Panc1 (cell line): ENCODE data around the gene DHCR24. TPM values are rescaled to one million over a fixed set of nuclear protein-coding genes. Genes with fewer than 3 reads are reported as not detected.

Source experiments
- ATAC-seq: fragments of 200-7000 bp; cut with Tn5 transposase; 2 replicates; pipeline ENCODE4 v1.9.1; 2020; ENCODE audit warnings: mild to moderate bottlenecking, moderate library complexity
- BruUV-seq: library from RNA; stranded (reverse); fragments of 400-500 nt; replicated peaks from 2 replicates; lab custom pipeline; 2021; lab: Mats Ljungman, UMichigan
- CTCF ChIA-PET: fragments of 300-600 bp; sonication (Branson Sonifier 250); formaldehyde crosslinking; loops from one replicate; lab custom pipeline; 2022; ENCODE audit warnings: antibody characterized with exemption; lab: Charles Lee
- POLR2A ChIA-PET: fragments of 300-600 bp; sonication (Branson Sonifier 250); formaldehyde crosslinking; loops from one replicate; lab custom pipeline; 2022; ENCODE audit warnings: antibody characterized with exemption; lab: Charles Lee
- DNase-seq: peaks from one replicate; pipeline ENCODE4 v3.0.0-alpha.2; 2010; ENCODE audit warnings: low read depth, low spot score
- H3K27ac ChIP-seq: 2 replicates; pipeline ENCODE4 v1.5.1; 2011; ENCODE audit warnings: mild to moderate bottlenecking, low read length, inconsistent platforms
- H3K27me3 ChIP-seq: fragments of 200-500 bp; sonication (Bioruptor generic); 2 replicates; pipeline ENCODE4 v1.6.0; 2014; ENCODE audit warnings: low read length, inconsistent platforms; ENCODE audit not compliant: control insufficient read depth, insufficient read depth
- H3K36me3 ChIP-seq: fragments of 200-500 bp; sonication (Bioruptor generic); 2 replicates; pipeline ENCODE4 v1.5.1; 2014; ENCODE audit warnings: inconsistent platforms, mild to moderate bottlenecking, low read length, moderate library complexity; ENCODE audit not compliant: control insufficient read depth, insufficient read depth
- H3K4me1 ChIP-seq: 2 replicates; pipeline ENCODE4 v1.5.1; 2011; ENCODE audit warnings: inconsistent platforms, mild to moderate bottlenecking, low read length, moderate library complexity; ENCODE audit not compliant: control insufficient read depth, insufficient read depth
- H3K4me3 ChIP-seq, 2 experiments: 2 replicates each; pipeline ENCODE4 v1.5.1; 2011 to 2012; ENCODE audit warnings: low read depth in 2 of 2, low read length in 2 of 2, mild to moderate bottlenecking in 2 of 2, inconsistent platforms in 1 of 2, moderate library complexity in 1 of 2
- H3K9me3 ChIP-seq: fragments of 200-500 bp; sonication (Bioruptor generic); 2 replicates; pipeline ENCODE4 v1.5.1; 2014; ENCODE audit warnings: low read depth, mild to moderate bottlenecking, inconsistent platforms, low read length, moderate library complexity; ENCODE audit not compliant: control insufficient read depth, insufficient read depth
- CTCF ChIP-seq: fragments of 450-650 bp; IDR thresholded peaks from 2 replicates; pipeline ENCODE4 v1.5.1; 2017; ENCODE audit warnings: mild to moderate bottlenecking
- POLR2AphosphoS5 ChIP-seq: IDR thresholded peaks from 2 replicates; pipeline ENCODE4 v1.6.1; 2012; ENCODE audit warnings: mild to moderate bottlenecking, low read depth, low read length, moderate library complexity
- SIN3A ChIP-seq: IDR thresholded peaks from 2 replicates; pipeline ENCODE4 v1.6.1; 2012; ENCODE audit warnings: low read depth, mild to moderate bottlenecking, low read length, moderate library complexity, borderline replicate concordance; ENCODE audit not compliant: insufficient read depth
- TCF7L2 ChIP-seq: IDR thresholded peaks from 2 replicates; pipeline ENCODE4 v1.6.1; 2011; ENCODE audit warnings: mild to moderate bottlenecking, low read depth, low read length, inconsistent platforms
- in situ Hi-C: cut with HindIII; loops from 2 replicates; pipeline ENCODE4 v1.10.0; 2016; ENCODE audit warnings: low sequenced_read_pairs, low pct_unique_long_range_greater_than_20kb
- intact Hi-C: fragments of 100-400 bp; cut with micrococcal nuclease; formaldehyde crosslinking; loops from one replicate; pipeline ENCODE4 v1.10.0; 2022; ENCODE audit not compliant: unreplicated experiment
- total RNA-seq: library from RNA; stranded (reverse); gene quantifications from one replicate; pipeline ENCODE4 v1.2.1, GENCODE V29; 2021; ENCODE audit not compliant: unreplicated experiment
- TF ChIP-seq, protein P1 (sequence below), 2 experiments: IDR thresholded peaks; 2 replicates each; pipeline ENCODE4 v1.6.1; 2011 to 2012; ENCODE audit warnings: low read depth in 2 of 2, control low read depth in 1 of 2, low read length in 1 of 2, mild to moderate bottlenecking in 1 of 2, moderate library complexity in 1 of 2; ENCODE audit not compliant: insufficient read depth in 1 of 2

Gene DHCR24
- total RNA-seq, 1 experiment from 2014 or later = 313 TPM

DNA sequence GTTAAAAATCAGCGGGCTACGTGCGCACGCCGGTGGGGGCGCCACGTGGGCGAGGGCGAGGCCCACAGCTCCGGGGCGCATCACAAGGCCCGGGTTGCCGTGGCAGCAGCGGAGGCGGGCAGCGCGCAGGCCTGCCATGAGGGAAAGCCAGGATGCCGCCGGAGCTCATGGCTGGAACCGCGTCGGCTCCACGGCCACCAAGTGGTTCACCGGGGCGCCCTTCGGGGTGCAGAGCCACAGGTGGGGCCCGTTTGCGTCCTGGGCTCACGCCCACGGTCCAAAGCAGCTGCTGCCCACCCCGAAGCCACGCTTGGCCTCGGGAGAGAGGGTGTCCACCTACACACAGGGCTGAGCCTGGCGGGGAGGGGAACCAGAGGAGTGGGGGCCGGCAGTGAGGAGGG, 81.0 kb downstream of the DHCR24 start:
- TF ChIP-seq TCF7L2 = no peak
- no peak for TF ChIP-seq CTCF
- TF ChIP-seq, protein P1, sequence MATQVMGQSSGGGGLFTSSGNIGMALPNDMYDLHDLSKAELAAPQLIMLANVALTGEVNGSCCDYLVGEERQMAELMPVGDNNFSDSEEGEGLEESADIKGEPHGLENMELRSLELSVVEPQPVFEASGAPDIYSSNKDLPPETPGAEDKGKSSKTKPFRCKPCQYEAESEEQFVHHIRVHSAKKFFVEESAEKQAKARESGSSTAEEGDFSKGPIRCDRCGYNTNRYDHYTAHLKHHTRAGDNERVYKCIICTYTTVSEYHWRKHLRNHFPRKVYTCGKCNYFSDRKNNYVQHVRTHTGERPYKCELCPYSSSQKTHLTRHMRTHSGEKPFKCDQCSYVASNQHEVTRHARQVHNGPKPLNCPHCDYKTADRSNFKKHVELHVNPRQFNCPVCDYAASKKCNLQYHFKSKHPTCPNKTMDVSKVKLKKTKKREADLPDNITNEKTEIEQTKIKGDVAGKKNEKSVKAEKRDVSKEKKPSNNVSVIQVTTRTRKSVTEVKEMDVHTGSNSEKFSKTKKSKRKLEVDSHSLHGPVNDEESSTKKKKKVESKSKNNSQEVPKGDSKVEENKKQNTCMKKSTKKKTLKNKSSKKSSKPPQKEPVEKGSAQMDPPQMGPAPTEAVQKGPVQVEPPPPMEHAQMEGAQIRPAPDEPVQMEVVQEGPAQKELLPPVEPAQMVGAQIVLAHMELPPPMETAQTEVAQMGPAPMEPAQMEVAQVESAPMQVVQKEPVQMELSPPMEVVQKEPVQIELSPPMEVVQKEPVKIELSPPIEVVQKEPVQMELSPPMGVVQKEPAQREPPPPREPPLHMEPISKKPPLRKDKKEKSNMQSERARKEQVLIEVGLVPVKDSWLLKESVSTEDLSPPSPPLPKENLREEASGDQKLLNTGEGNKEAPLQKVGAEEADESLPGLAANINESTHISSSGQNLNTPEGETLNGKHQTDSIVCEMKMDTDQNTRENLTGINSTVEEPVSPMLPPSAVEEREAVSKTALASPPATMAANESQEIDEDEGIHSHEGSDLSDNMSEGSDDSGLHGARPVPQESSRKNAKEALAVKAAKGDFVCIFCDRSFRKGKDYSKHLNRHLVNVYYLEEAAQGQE (IDR thresholded peaks at IDR 0.05; ENCODE audit: insufficient read depth in 1 of 2, low read depth in 2 of 2, low read length in 1 of 2) = no peak
- no peak for TF ChIP-seq SIN3A
- H3K36me3 ChIP-seq = no peaks in the 10 kb centered on the region
- no peak overlapping the region for H3K4me3 ChIP-seq
- ATAC-seq = no peak
- H3K27ac ChIP-seq = no peak overlapping the region
- ChIA-PET CTCF (no interaction called here), POLR2A (no interaction called here)
- no TSS peak for BruUV-seq
- no peaks in the 10 kb centered on the region for H3K9me3 ChIP-seq
- no peaks in the 10 kb centered on the region for H3K4me1 ChIP-seq
- no peak for DNase-seq
- in situ Hi-C loops (no loop called here), intact Hi-C loops (no loop called here)
- no peaks in the 10 kb centered on the region for H3K27me3 ChIP-seq

GRCh38 chr1:54805466-54805865, 81.5 kb downstream of the DHCR24 start:
- POLR2A ChIA-PET = no interaction called here
- Histone ChIP-seq H3K27me3 (no peaks in the 10 kb centered on the region), H3K27ac (no peak overlapping the region), H3K4me1 (no peaks in the 10 kb centered on the region), H3K36me3 (no peaks in the 10 kb centered on the region), H3K9me3 (no peaks in the 10 kb centered on the region), H3K4me3 (no peak overlapping the region)
- CTCF ChIA-PET = no interaction called here
- DNase-seq = no peak
- TF ChIP-seq SIN3A = no peak
- TF ChIP-seq, protein P1 (IDR thresholded peaks at IDR 0.05; ENCODE audit: insufficient read depth in 1 of 2, low read depth in 2 of 2, low read length in 1 of 2) = no peak
- TF ChIP-seq POLR2AphosphoS5 = no peak
- no peak for TF ChIP-seq TCF7L2
- no peak for TF ChIP-seq CTCF
- in situ Hi-C loops (no loop called here), intact Hi-C loops (no loop called here)
- ATAC-seq = no peak
- no TSS peak for BruUV-seq
